WI38 (cell line): ENCODE measurements around the gene NAALADL2.

Source experiments
- H3K4me3 ChIP-seq: 2 replicates; pipeline ENCODE4 v1.5.1; 2011; ENCODE audit warnings: low read depth, mild to moderate bottlenecking, control low read depth, low read length
- CTCF ChIP-seq: IDR thresholded peaks from 2 replicates; pipeline ENCODE4 v1.5.1; 2012; ENCODE audit warnings: low read depth, mild to moderate bottlenecking, control low read depth, low read length

NAALADL2 gene

GRCh38 chr3:175495331-175495730 is 636.2 kb downstream of the NAALADL2 start:
- H3K4me3 ChIP-seq = no peak overlapping the region
- no peak for TF ChIP-seq CTCF

- TF ChIP-seq CTCF = no peak
- no peak overlapping the region for H3K4me3 ChIP-seq
These were observed 643.0 kb downstream of the NAALADL2 start for GRCh38 chr3:175502155-175502554.

GRCh38 chr3:175511219-175511785 is 652.2 kb downstream of the NAALADL2 start:
- no peak for TF ChIP-seq CTCF
- no peak overlapping the region for H3K4me3 ChIP-seq

GRCh38 chr3:175512700-175513099 is 653.6 kb downstream of the NAALADL2 start:
- no peak for TF ChIP-seq CTCF
- no peak overlapping the region for H3K4me3 ChIP-seq

DNA sequence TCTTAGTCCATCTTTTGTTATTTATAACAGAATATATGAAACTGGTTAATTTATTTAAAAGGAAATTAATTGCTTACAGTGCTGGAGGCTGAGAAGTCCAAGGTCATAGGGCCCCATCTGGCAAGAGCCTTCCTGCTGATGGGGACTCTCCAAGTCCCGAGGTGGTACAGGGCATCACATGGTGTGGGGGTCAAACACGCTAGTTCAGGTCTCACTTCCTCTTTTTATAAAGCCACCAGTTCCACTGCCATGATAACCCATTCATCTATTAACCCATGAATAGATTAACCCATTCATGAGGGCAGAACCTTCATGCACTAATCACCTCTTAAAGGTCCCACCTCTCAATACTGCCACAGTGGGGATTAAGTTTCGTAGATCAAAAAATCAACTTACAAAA is 659.3 kb downstream of the NAALADL2 start:
- TF ChIP-seq CTCF = no peak
- no peak overlapping the region for H3K4me3 ChIP-seq

- no peak for TF ChIP-seq CTCF
- no peak overlapping the region for H3K4me3 ChIP-seq
These were observed 662.3 kb downstream of the NAALADL2 start for GRCh38 chr3:175521406-175521805.

GRCh38 chr3:175526191-175526590 is 667.1 kb downstream of the NAALADL2 start:
- peak overlapping the region; percentile 50 for H3K4me3 ChIP-seq
- TF ChIP-seq CTCF = no peak
